MCF 10A (cell line): Measurements from ENCODE around the gene CUBN. TPM values are rescaled to one million over a fixed set of nuclear protein-coding genes. Genes with fewer than 3 reads are reported as not detected.

ENCODE experiments used
- BruUV-seq: library from RNA; stranded (reverse); fragments of 400-500 nt; replicated peaks from 2 replicates; lab custom pipeline; 2021; lab: Mats Ljungman, UMichigan
- CTCF ChIA-PET: fragments of 300-600 bp; sonication (Branson Sonifier 250); formaldehyde crosslinking; extraction: SDS; loops from one replicate; lab custom pipeline; 2021; ENCODE audit warnings: antibody characterized with exemption, inconsistent platforms; lab: Yijun Ruan, JAX
- POLR2A ChIA-PET: fragments of 300-600, 350-650 bp; sonication (Branson Sonifier 250); formaldehyde crosslinking; extraction: SDS; loops from one replicate; lab custom pipeline; 2020; ENCODE audit warnings: antibody characterized with exemption, inconsistent platforms; lab: Yijun Ruan, JAX
- DNase-seq: peaks from one replicate; pipeline ENCODE4 v3.0.0-alpha.2; 2018; ENCODE audit not compliant: unreplicated experiment
- H3K27ac Mint-ChIP-seq: one replicate; pipeline ENCODE4 v1.8.0; 2022; ENCODE audit warnings: mild to moderate bottlenecking, low read depth, mixed read lengths; ENCODE audit not compliant: unreplicated experiment
- H3K27me3 Mint-ChIP-seq: one replicate; pipeline ENCODE4 v1.8.0; 2022; ENCODE audit warnings: mixed read lengths; ENCODE audit not compliant: insufficient read depth, unreplicated experiment
- H3K36me3 Mint-ChIP-seq: one replicate; pipeline ENCODE4 v1.8.0; 2022; ENCODE audit warnings: mild to moderate bottlenecking, moderate library complexity, mixed read lengths; ENCODE audit not compliant: insufficient read depth, unreplicated experiment
- H3K4me1 Mint-ChIP-seq: one replicate; pipeline ENCODE4 v1.8.0; 2022; ENCODE audit warnings: mixed read lengths; ENCODE audit not compliant: insufficient read depth, unreplicated experiment
- H3K4me3 Mint-ChIP-seq: one replicate; pipeline ENCODE4 v1.8.0; 2022; ENCODE audit warnings: mild to moderate bottlenecking, moderate library complexity, mixed read lengths; ENCODE audit not compliant: unreplicated experiment
- H3K9me3 Mint-ChIP-seq: one replicate; pipeline ENCODE4 v1.8.0; 2022; ENCODE audit warnings: mixed read lengths; ENCODE audit not compliant: unreplicated experiment
- CTCF ChIP-seq: fragments of 200-600 bp; IDR thresholded peaks from one replicate; pipeline ENCODE4 v1.8.0; 2022; ENCODE audit warnings: antibody characterized with exemption, mild to moderate bottlenecking; ENCODE audit not compliant: unreplicated experiment
- intact Hi-C: fragments of 100-400 bp; cut with micrococcal nuclease; formaldehyde crosslinking; loops from 2 replicates; pipeline ENCODE4 v1.14.1; 2022
- total RNA-seq: library from RNA; stranded (reverse); gene quantifications from 2 replicates; pipeline ENCODE4 v1.2.3, GENCODE V29; 2022

The CUBN gene
- total RNA-seq, 1 experiment from 2014 or later = 1.3 TPM

GRCh38 chr10:17029239-17029580 lies 100.4 kb downstream of the CUBN start:
- no TSS peak for BruUV-seq
- no peaks in the 10 kb centered on the region for H3K36me3 Mint-ChIP-seq
- no peak for DNase-seq
- H3K4me3 Mint-ChIP-seq = no peak overlapping the region
- no peaks in the 10 kb centered on the region for H3K27me3 Mint-ChIP-seq
- ChIA-PET CTCF (no interaction called here), POLR2A (no interaction called here)
- peak overlapping the region; percentile 39 for H3K27ac Mint-ChIP-seq
- intact Hi-C loops = loop anchor here (1.0 to 10.0 kb wide), 3 partner anchors 33 to 184 kb away; no protein-coding TSS in a partner anchor
- no peaks in the 10 kb centered on the region for H3K9me3 Mint-ChIP-seq
- H3K4me1 Mint-ChIP-seq = peaks cover 19% of the 10 kb centered on the region
- no peak for TF ChIP-seq CTCF

GRCh38 chr10:17028798-17029197 lies 100.8 kb downstream of the CUBN start:
- Mint-ChIP-seq H3K9me3 (no peaks in the 10 kb centered on the region), H3K27ac (no peak overlapping the region), H3K4me3 (no peak overlapping the region), H3K27me3 (no peaks in the 10 kb centered on the region), H3K4me1 (peaks cover 21% of the 10 kb centered on the region), H3K36me3 (no peaks in the 10 kb centered on the region)
- no peak for TF ChIP-seq CTCF
- POLR2A ChIA-PET = no interaction called here
- intact Hi-C loops = loop anchor here (1.0 to 10.0 kb wide), 3 partner anchors 34 to 184 kb away; no protein-coding TSS in a partner anchor
- CTCF ChIA-PET = no interaction called here
- BruUV-seq = no TSS peak
- DNase-seq = no peak

GRCh38 chr10:17026686-17027485 lies 102.7 kb downstream of the CUBN start:
- Mint-ChIP-seq H3K27me3 (no peaks in the 10 kb centered on the region), H3K4me1 (peaks cover 33% of the 10 kb centered on the region), H3K27ac (peak overlapping the region; percentile 71), H3K36me3 (no peaks in the 10 kb centered on the region), H3K9me3 (no peaks in the 10 kb centered on the region), H3K4me3 (no peak overlapping the region)
- peak; percentile 61 for DNase-seq
- intact Hi-C loops = loop anchor here (5.0 to 10.0 kb wide), 2 partner anchors 50 to 182 kb away; no protein-coding TSS in a partner anchor
- TSS peak; percentile 47 for BruUV-seq
- ChIA-PET CTCF (interaction anchor here (0.6 to 0.8 kb wide), 2 partner anchors 202 to 463 kb away, joined by 3 read pairs; no protein-coding TSS in a partner anchor), POLR2A (no interaction called here)
- no peak for TF ChIP-seq CTCF

- CTCF ChIA-PET = no interaction called here
- H3K27me3 Mint-ChIP-seq = no peaks in the 10 kb centered on the region
These were observed 103.9 kb downstream of the CUBN start for GRCh38 chr10:17025444-17026295.

More at GRCh38 chr10:17025444-17026295, 103.9 kb downstream of the CUBN start:
- Mint-ChIP-seq H3K36me3 (no peaks in the 10 kb centered on the region), H3K27ac (peak overlapping the region; percentile 75), H3K4me3 (no peak overlapping the region), H3K9me3 (no peaks in the 10 kb centered on the region), H3K4me1 (peaks cover 28% of the 10 kb centered on the region)
- intact Hi-C loops = loop anchor here (5.0 to 10.0 kb wide), 2 partner anchors 52 to 181 kb away; no protein-coding TSS in a partner anchor
- TF ChIP-seq CTCF = no peak
- BruUV-seq = no TSS peak
- POLR2A ChIA-PET = interaction anchor here (0.6 to 0.8 kb wide), 3 partner anchors 10 to 52 kb away, joined by 3 read pairs; no protein-coding TSS in a partner anchor
- DNase-seq = peak; percentile 64
